ENCODE results near the gene CDC20. TPM values are rescaled to one million over a fixed set of nuclear protein-coding genes. Genes with fewer than 3 reads are reported as not detected.

CDC20 gene
- total and polyA plus RNA-seq, 2 of the 8 experiments (the other 6 are each of a cell fraction or from before 2014, with no cell fraction given) = 214 to 221 TPM

GRCh38 chr1:43396059-43396458 lies 37.3 kb downstream of the CDC20 start (continued):
- no peak for TF ChIP-seq CHD7 (IDR thresholded peaks at IDR 0.05; ENCODE audit: insufficient replicate concordance, low read length)

Measured in H1 (cell line).